MM.1S (cell line): Measurements from ENCODE around the gene DKK3.

ENCODE experiments used
- DNase-seq: peaks from one replicate; pipeline ENCODE4 v3.0.0-alpha.2; 2015
- H2AFZ ChIP-seq: fragments of 300-600 bp; sonication (generic); 2 replicates; pipeline ENCODE4 v1.6.0; 2016; ENCODE audit warnings: antibody characterized with exemption, low read length
- H3F3A ChIP-seq: fragments of 300-600 bp; sonication (generic); 2 replicates; pipeline ENCODE4 v1.6.1; 2016; ENCODE audit warnings: mild to moderate bottlenecking, antibody characterized with exemption, low read length, moderate library complexity, mixed read lengths; ENCODE audit not compliant: insufficient read depth
- H3K27ac ChIP-seq: fragments of 300-600 bp; sonication (generic); 2 replicates; pipeline ENCODE4 v1.5.1; 2016; ENCODE audit warnings: mild to moderate bottlenecking, low read length
- H3K27me3 ChIP-seq: fragments of 300-600 bp; sonication (generic); replicated peaks from 2 replicates; pipeline ENCODE4 v1.6.0; 2016; ENCODE audit warnings: low read length; ENCODE audit not compliant: insufficient read depth
- H3K36me3 ChIP-seq: fragments of 300-600 bp; sonication (generic); replicated peaks from 2 replicates; pipeline ENCODE4 v1.6.1; 2016; ENCODE audit warnings: mild to moderate bottlenecking, low read length, mixed read lengths; ENCODE audit not compliant: insufficient read depth
- H3K4me1 ChIP-seq: fragments of 300-600 bp; sonication (generic); 2 replicates; pipeline ENCODE4 v1.6.1; 2016; ENCODE audit warnings: low read length, mixed read lengths
- H3K4me2 ChIP-seq: fragments of 300-600 bp; sonication (generic); 2 replicates; pipeline ENCODE4 v1.6.0; 2016; ENCODE audit warnings: low read depth, low read length
- H3K4me3 ChIP-seq: fragments of 300-600 bp; sonication (generic); 2 replicates; pipeline ENCODE4 v1.5.1; 2016; ENCODE audit warnings: low read length, mixed read lengths
- H3K79me2 ChIP-seq: fragments of 300-600 bp; sonication (generic); 2 replicates; pipeline ENCODE4 v1.6.1; 2016; ENCODE audit warnings: mixed run types, low read length, mixed read lengths
- H3K9ac ChIP-seq: fragments of 300-600 bp; sonication (generic); 2 replicates; pipeline ENCODE4 v1.6.1; 2016; ENCODE audit warnings: low read length, mixed read lengths
- H3K9me2 ChIP-seq: fragments of 300-600 bp; sonication (generic); replicated peaks from 2 replicates; pipeline ENCODE4 v1.6.1; 2016; ENCODE audit warnings: mild to moderate bottlenecking, low read length, mixed read lengths; ENCODE audit not compliant: insufficient read depth
- H3K9me3 ChIP-seq: fragments of 300-600 bp; sonication (generic); replicated peaks from 2 replicates; pipeline ENCODE4 v1.6.1; 2016; ENCODE audit warnings: mild to moderate bottlenecking, low read length, mixed read lengths; ENCODE audit not compliant: insufficient read depth
- H4K20me1 ChIP-seq: fragments of 300-600 bp; sonication (generic); 2 replicates; pipeline ENCODE4 v1.6.1; 2016; ENCODE audit warnings: mild to moderate bottlenecking, low read length, moderate library complexity, mixed read lengths; ENCODE audit not compliant: insufficient read depth
- CTCF ChIP-seq: fragments of 300-600 bp; sonication (generic); IDR thresholded peaks from 2 replicates; pipeline ENCODE4 v1.5.1; 2016; ENCODE audit warnings: antibody characterized with exemption, low read length, mixed read lengths
- EZH2 ChIP-seq: fragments of 300-600 bp; sonication (generic); optimal IDR thresholded peaks from 2 replicates; pipeline ENCODE3; 2017; ENCODE audit warnings: low read depth, mild to moderate bottlenecking, antibody characterized with exemption, low read length, mixed read lengths
- EZH2phosphoT487 ChIP-seq: fragments of 300-600 bp; sonication (generic); IDR thresholded peaks from 2 replicates; pipeline ENCODE4 v1.6.1; 2018; ENCODE audit warnings: antibody characterized with exemption, low read length

DKK3 gene

GRCh38 chr11:11916981-11917399 lies 91.4 kb downstream of the DKK3 start:
- Histone ChIP-seq H3K36me3 (no peaks in the 10 kb centered on the region), H3K9me2 (no peaks in the 10 kb centered on the region), H3K4me1 (no peaks in the 10 kb centered on the region), H3K4me2 (no peak overlapping the region), H3K4me3 (no peak overlapping the region), H4K20me1 (no peaks in the 10 kb centered on the region), H3K9me3 (no peaks in the 10 kb centered on the region), H3K27me3 (no peaks in the 10 kb centered on the region), H3F3A (no peaks in the 10 kb centered on the region), H2AFZ (no peak overlapping the region), H3K9ac (no peak overlapping the region), H3K79me2 (no peaks in the 10 kb centered on the region), H3K27ac (no peak overlapping the region)
- no peak for DNase-seq
- no peak for TF ChIP-seq CTCF
- no peak for TF ChIP-seq EZH2phosphoT487
- no peak for TF ChIP-seq EZH2

- H3K27ac ChIP-seq: no peak overlapping the region
- H3K9ac ChIP-seq: no peak overlapping the region
- no peak overlapping the region for H3K4me2 ChIP-seq
- H3K4me3 ChIP-seq: no peak overlapping the region
- H3K79me2 ChIP-seq: no peaks in the 10 kb centered on the region
- TF ChIP-seq CTCF: no peak
- no peak for TF ChIP-seq EZH2phosphoT487
- no peak for TF ChIP-seq EZH2
- no peaks in the 10 kb centered on the region for H3F3A ChIP-seq
- H2AFZ ChIP-seq: no peak overlapping the region
- H3K36me3 ChIP-seq: no peaks in the 10 kb centered on the region
- H3K9me2 ChIP-seq: no peaks in the 10 kb centered on the region
- no peaks in the 10 kb centered on the region for H3K9me3 ChIP-seq
- DNase-seq: no peak
- no peaks in the 10 kb centered on the region for H4K20me1 ChIP-seq
- H3K27me3 ChIP-seq: no peaks in the 10 kb centered on the region
- H3K4me1 ChIP-seq: no peaks in the 10 kb centered on the region
Observed at GRCh38 chr11:11915625-11916024, 92.8 kb downstream of the DKK3 start.

GRCh38 chr11:11913395-11913794 lies 95.0 kb downstream of the DKK3 start:
- Histone ChIP-seq H4K20me1 (no peaks in the 10 kb centered on the region), H3K4me3 (no peak overlapping the region), H3K27ac (no peak overlapping the region), H3K4me2 (no peak overlapping the region), H2AFZ (no peak overlapping the region), H3K36me3 (no peaks in the 10 kb centered on the region), H3K27me3 (no peaks in the 10 kb centered on the region), H3K9ac (no peak overlapping the region), H3F3A (no peaks in the 10 kb centered on the region), H3K9me3 (no peaks in the 10 kb centered on the region), H3K4me1 (no peaks in the 10 kb centered on the region), H3K79me2 (no peaks in the 10 kb centered on the region), H3K9me2 (no peaks in the 10 kb centered on the region)
- no peak for TF ChIP-seq CTCF
- TF ChIP-seq EZH2phosphoT487: no peak
- TF ChIP-seq EZH2: no peak
- no peak for DNase-seq
